CD4-positive, alpha-beta T cell treated with Interleukin-12 subunit alpha and Interleukin-12 subunit beta, for 1 hour (primary cell): ENCODE results near the gene PTGFRN.
"Not testable (repeated sequence)": the region's sequence is repeated elsewhere in the genome, so short reads cannot be mapped to it uniquely, and the experiment has no call there.

Experiments used
- DNase-seq: peaks from one replicate; pipeline ENCODE4 v3.0.0-alpha.2; 2020

Gene PTGFRN

DNA sequence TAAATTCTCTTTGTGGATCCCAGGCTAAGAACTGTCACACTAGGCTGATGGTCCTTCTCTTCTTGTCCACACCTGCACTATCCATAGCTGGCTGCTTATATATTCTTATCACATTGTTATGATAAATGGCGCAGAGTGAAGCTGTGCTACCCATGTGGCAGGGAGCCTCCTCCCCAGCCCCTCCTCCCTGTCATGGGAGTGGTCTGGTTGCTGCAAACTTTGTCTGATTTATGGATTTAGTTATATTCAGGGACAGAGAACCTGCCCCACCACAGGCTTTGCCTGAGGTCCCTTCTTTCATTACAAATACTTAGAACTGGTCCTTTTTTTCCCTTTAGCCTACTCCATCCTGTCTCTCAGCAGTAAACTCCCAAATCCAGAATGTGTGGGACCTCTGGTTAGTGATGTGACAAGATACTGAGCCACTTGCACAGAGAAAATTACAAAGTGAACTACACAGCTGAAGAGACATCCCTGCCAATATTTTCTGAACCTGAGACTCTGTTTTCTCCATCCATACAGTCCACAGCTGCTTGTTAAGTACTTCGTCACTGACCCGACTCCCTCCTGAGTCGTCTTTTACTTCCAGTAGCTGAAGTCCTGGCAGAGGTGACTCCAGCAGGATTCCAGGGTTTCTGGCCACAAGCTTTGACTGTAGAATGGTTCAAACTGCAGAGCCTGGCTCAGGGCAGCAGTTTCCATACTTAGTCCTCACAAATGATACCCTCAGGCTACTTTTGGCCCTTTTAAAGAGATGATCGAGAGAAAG is 37.6 kb downstream of the PTGFRN start:
- DNase-seq, result no peak

- no peak for DNase-seq
Measured at GRCh38 chr1:116948046-116948445, 38.3 kb downstream of the PTGFRN start.

GRCh38 chr1:116948642-116949041 is 38.9 kb downstream of the PTGFRN start:
- no peak for DNase-seq

DNA sequence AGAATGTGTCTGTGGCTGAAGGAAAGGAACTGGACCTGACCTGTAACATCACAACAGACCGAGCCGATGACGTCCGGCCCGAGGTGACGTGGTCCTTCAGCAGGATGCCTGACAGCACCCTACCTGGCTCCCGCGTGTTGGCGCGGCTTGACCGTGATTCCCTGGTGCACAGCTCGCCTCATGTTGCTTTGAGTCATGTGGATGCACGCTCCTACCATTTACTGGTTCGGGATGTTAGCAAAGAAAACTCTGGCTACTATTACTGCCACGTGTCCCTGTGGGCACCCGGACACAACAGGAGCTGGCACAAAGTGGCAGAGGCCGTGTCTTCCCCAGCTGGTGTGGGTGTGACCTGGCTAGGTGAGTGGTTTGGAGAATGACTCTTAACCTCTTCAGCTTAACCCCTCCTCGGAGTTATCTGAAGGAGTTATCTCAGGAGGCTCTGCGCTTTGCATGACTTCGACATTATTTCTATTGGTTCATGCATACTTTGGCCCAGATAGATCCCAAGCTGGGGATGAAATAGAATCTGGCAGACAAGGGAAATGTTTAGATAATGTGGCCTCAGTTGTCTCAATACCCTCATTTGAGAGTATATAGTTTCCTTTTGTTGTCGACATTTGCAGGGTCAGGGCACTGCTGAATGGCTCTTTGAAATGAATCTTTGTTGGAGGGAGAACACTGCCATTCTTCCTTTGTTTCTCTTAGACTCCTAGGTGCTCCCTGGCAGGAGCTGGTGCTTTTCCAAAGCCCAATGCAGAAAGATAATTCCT is 39.7 kb downstream of the PTGFRN start:
- DNase-seq, result no peak

DNA sequence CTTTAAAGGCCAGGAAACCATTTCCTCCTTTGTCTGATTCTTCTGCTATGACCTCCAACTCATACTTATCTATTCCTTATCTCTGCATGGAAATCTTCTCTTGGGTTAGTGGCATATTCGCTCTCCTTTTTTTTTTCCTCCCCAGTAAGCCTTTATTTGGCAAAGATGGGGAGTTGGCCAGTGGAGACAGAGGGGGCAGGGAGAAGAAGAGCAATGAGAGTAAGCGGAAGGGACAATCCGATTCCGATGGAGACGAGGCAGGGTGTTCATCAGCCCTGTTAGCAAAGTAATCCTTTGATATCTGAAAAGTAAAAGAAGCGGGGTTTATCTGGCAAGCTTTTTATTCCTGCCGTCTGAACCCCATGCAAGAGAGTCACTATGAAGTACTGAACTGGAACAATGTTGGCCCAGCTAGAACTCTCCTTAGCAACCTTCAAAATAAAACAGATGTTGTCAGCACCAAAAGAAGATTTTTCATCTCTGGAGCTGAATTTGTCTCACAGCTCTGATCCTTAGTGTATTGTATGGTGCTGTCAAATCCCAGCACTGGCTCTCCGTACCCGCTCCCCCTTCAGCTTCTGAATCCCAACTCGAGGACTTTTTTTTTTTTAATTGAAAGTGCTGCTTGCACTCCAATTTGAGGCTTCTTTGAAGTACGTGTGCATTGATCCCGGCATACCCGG is 40.9 kb downstream of the PTGFRN start:
- DNase-seq, result no peak

DNA sequence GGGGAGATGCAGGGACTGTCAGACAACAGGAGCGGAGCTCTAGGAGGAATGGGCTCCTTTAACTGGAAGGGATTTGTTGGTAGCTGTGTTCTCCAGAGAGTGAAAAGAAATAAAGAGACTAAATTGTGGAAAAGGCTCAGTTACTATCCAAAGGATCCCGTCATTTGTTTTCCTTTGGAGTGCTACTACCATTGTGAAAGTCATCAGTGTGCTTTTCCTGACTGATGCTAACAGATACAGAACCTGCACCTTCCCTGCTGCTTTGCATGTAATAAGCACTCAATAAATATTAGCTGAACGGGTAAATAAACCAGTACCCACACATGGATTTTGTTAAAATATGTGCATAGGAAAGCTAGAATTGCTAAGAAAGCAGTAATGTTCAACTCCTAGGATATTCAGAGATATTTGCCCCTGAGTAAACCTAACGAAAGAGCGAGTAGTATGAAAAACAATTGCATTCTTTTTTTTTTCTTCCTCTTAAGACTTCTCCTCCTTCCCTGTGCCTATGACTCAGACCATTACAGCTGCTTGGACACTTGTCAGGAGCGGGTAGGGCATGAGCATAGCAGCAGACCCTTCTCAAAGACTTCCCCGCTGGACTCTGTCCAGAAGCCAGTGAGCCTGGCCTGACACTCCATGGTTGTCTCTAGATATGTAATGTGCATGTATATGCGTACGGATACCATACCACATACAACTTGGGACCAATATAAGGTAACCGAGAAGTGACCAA is 41.7 kb downstream of the PTGFRN start:
- no peak for DNase-seq

- DNase-seq, result no peak
Measured at GRCh38 chr1:116952738-116953275, 43.1 kb downstream of the PTGFRN start.

DNA sequence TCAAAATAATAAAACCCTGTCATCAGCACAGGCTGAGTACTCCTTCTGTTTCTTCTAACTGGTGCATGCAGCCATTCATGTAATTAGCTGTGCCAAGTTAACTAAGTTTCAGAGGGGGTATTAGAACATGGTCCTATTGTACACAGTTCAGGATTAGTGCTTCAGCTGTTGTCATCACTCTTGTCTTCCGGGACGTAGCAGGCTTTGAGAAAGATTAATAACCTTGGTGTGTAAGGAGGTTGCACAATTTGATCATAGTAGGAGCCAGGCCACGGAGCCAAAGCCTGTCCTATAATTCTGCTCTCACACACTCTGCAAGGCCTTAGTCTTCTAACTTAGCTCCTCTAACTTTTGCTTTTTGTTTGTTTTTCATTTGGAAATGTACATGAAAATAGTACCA is 44.7 kb downstream of the PTGFRN start:
- DNase-seq, result no peak

DNA sequence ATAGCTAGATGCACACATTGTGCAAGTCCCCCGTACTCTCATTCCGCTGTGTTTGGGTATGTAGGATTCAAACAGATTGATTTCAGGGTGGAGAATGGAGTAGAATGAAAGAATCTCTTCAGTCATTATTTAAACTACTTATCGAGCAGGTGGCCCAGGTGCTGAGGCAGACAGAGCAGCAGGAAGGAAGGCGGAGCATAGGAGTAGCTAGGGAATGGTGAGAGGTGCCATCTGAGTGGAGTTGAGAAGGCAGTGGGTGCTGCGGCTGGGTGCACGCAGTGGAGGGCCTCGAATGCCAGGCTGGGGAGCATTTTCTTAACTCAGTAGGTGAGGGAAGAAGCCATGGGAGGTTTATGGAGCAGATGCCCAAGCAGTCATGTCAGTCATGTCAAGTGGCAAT is 46.7 kb downstream of the PTGFRN start:
- no peak for DNase-seq

DNA sequence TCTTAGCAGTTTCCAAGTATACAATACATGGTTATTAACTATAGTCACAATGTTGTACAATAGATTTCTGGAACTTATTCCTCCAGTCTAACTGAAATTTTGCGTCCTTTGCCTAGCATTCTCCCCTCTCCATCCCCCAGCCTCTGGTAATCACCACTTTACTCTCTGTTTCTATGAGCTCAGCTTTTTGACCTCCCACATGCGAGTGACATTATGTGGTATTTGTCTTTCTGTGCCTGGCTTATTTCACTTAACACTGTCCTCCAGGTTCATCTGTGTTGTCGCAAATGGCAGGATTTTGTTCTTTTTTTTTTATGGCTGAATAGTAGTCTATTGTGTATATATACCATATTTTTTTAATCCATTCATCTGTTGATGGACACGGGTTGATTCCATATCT is 47.9 kb downstream of the PTGFRN start:
- no peak for DNase-seq

DNA sequence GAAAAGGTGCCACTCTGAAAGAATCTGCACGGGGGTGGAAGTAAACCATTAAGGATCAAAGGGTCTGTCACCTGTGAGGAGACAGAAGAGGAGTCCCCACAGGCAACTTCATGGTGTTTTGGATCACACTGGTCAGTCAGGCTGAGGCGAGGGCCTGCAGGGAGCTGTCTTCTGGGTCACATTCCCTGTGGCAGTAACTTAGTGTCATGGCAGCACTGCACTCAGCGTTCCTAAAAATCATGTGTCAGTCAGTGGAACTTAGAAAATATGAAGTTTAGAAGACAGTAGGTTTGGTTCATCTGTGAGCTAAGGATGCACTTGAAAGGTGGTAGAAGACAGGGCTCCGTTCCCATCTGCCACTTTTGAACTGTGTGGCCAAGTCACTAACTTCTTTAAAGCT is 48.4 kb downstream of the PTGFRN start:
- no peak for DNase-seq

- no peak for DNase-seq
Measured at GRCh38 chr1:116958977-116959376, 49.3 kb downstream of the PTGFRN start.

GRCh38 chr1:116961606-116962005 is 51.9 kb downstream of the PTGFRN start:
- no peak for DNase-seq

- peak; percentile 33 for DNase-seq
Measured at GRCh38 chr1:116962987-116963639, 53.4 kb downstream of the PTGFRN start.

DNA sequence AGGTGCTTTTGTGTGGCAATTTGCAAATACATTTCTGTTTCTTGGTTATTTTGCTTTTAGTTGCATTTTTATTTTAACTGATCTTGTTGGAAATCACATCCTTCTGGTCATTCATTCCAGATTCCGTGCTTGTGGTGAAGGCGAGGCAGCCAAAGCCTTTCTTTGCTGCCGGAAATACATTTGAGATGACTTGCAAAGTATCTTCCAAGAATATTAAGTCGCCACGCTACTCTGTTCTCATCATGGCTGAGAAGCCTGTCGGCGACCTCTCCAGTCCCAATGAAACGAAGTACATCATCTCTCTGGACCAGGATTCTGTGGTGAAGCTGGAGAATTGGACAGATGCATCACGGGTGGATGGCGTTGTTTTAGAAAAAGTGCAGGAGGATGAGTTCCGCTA is 57.1 kb downstream of the PTGFRN start:
- DNase-seq, result no peak

DNA sequence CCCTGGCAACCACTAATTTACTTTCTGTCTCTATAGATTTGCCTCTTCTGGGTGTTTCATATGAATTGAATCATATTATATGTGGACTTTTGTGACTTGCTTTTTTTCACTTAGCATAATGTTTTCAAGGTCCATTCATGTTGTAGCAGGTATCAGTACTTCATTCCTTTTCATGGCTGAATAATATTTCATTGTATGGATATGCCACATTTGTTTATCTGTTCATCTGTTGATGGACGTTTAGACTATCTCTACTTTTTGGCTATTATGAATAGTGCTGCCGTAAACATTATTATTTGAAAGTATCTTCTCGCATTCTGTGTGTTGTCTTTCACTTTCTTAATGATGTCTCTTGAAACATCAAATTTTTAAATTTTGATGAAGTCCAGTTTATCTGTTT is 59.0 kb downstream of the PTGFRN start:
- no peak for DNase-seq

GRCh38 chr1:116971258-116971860 is 61.6 kb downstream of the PTGFRN start:
- DNase-seq, result no peak

GRCh38 chr1:116971965-116972673 is 62.4 kb downstream of the PTGFRN start:
- DNase-seq, result no peak

- DNase-seq, result no peak
Measured at GRCh38 chr1:116972674-116973030, 62.9 kb downstream of the PTGFRN start.

DNA sequence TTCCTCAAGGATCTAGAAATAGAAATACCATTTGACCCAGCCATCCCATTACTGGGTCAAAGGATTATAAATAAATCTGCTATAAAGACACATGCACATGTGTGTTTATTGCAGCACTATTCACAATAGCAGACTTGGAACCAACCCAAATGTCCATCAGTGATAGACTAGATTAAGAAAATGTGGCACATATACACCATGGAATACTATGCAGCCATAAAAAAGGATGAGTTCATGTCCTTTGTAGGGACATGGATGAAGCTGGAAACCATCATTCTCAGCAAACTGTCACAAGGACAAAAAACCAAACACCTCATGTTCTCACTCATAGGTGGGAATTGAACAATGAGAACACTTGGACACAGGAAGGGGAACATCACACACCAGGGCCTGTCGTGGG is 70.6 kb downstream of the PTGFRN start:
- not testable (repeated sequence) for DNase-seq

GRCh38 chr1:116981521-116982037 is 71.9 kb downstream of the PTGFRN start:
- no peak for DNase-seq
